ENCODE measurements around the gene SLC25A23.
"Not testable (repeated sequence)": the region's sequence is repeated elsewhere in the genome, so short reads cannot be mapped to it uniquely, and the experiment has no call there.

The SLC25A23 gene

DNA sequence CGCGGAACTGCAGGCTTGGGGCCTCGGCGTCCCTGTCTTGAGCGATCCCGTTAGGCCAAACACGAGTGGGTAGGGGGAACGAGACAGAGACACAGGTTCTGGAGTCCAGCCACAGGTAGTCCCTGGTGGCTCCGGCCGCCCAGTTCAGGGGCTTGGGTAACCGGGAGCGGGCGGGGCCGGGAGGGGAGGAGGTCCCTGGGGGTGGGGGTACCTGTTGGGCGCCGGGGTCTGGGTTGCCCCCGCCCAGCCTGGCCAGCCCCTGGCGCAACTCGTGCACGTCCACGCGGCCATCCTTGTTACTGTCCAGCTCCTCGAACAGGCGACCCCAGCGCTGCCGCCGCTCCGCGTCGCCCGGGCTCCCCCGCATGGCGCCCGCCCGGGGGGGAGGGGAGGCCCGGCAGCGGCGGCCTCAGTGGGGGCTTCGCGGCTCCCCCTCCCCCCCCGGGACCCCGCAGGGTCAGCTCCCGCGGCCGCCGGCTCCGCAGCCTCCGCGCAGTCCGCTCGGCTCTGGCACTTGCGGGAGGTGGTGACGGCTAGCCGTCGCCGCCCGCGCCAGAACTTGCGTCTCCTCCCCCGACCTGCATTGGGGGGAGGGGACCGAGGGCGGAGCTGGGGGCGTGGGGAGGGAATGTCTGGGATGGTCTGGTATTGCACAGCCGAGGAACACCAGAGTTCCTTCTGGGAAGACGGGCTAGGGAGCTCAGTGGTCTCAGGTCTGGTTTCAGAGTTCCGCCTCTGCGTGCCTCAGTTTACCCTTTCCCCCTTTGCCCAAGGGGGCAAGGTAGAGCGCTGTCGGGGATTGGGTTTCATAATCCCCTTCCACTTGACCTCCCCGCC is at the start of gene SLC25A23:
SLC25A23 (minus strand) TSS at position 531 of the 837 bp plus-strand sequence; CDS start at position 367, 164 bp downstream.
- H3K27ac ChIP-seq, result peak within 1 kb of the TSS; percentile 69
- peak within 1 kb of the TSS; percentile 72 for H3K4me3 ChIP-seq (ENCODE audit: low read depth, low read length)
- H3K9me3 ChIP-seq (ENCODE audit: control insufficient read depth, low read length), result no peaks in the 10 kb centered on the region
- peak within 1 kb of the TSS; percentile 89 for H2AFZ ChIP-seq
- TF ChIP-seq, protein P1, sequence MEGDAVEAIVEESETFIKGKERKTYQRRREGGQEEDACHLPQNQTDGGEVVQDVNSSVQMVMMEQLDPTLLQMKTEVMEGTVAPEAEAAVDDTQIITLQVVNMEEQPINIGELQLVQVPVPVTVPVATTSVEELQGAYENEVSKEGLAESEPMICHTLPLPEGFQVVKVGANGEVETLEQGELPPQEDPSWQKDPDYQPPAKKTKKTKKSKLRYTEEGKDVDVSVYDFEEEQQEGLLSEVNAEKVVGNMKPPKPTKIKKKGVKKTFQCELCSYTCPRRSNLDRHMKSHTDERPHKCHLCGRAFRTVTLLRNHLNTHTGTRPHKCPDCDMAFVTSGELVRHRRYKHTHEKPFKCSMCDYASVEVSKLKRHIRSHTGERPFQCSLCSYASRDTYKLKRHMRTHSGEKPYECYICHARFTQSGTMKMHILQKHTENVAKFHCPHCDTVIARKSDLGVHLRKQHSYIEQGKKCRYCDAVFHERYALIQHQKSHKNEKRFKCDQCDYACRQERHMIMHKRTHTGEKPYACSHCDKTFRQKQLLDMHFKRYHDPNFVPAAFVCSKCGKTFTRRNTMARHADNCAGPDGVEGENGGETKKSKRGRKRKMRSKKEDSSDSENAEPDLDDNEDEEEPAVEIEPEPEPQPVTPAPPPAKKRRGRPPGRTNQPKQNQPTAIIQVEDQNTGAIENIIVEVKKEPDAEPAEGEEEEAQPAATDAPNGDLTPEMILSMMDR (IDR thresholded peaks at IDR 0.05), result no peak
- no peak within 1 kb of the TSS for H3K9ac ChIP-seq
- H3K27me3 ChIP-seq (ENCODE audit: control insufficient read depth, insufficient read depth, low read length), result no peaks in the 10 kb centered on the region
- H3K4me1 ChIP-seq, result peaks cover 10% of the 10 kb centered on the region
- peak within 1 kb of the TSS; percentile 93 for H3K4me2 ChIP-seq (ENCODE audit: low read length)
- H3K79me2 ChIP-seq, result no peaks in the 10 kb centered on the region
- no peaks in the 10 kb centered on the region for H3K36me3 ChIP-seq (ENCODE audit: control insufficient read depth, insufficient read depth, low read length)

DNA sequence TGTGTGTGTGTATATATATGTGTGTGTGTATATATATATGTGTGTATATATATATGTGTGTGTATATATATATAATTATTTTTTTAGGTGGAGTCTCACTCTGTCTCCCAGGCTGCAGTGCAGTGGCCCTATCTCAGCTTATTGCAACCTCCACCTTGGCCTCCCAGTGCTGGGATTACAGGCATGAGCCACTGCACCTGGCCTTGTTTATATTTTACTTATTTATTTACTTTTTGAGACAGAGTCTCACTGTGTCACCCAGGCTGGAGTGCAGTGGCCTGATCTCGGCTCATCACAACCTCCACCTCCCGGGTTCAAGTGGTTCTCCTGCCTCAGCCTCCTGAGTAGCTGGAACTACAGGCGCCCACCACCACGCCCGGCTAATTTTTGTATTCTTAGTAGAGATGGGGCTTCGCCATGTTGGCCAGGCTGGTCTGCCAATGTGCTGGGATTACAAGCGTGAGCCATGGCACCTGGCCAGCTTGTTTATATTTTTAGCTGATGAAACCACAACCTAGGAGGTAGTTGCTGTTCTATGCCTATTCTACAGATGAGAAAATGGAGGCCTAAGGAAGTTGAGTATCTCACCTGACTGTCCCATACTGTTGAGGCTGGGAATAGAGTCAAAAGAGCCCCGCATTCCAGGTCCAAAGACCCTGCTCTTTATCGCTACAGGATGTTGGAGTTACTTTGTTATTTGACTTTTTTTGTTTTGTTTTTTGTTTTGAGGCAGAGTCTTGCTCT is 48.6 kb upstream of the SLC25A23 start:
- not testable (repeated sequence) for H3K9ac ChIP-seq; H3K4me1 ChIP-seq; H2AFZ ChIP-seq; H3K4me2 ChIP-seq (ENCODE audit: low read length); H3K79me2 ChIP-seq; H3K27me3 ChIP-seq (ENCODE audit: control insufficient read depth, insufficient read depth, low read length); H3K4me3 ChIP-seq (ENCODE audit: low read depth, low read length); H3K9me3 ChIP-seq (ENCODE audit: control insufficient read depth, low read length); H3K36me3 ChIP-seq (ENCODE audit: control insufficient read depth, insufficient read depth, low read length); H3K27ac ChIP-seq

GRCh38 chr19:6503407-6504201 is 44.0 kb upstream of the SLC25A23 start:
- no peak overlapping the region for H2AFZ ChIP-seq
- H3K9ac ChIP-seq, result no peak overlapping the region
- no peak overlapping the region for H3K27ac ChIP-seq
- TF ChIP-seq, protein P1 (IDR thresholded peaks at IDR 0.05), result no peak
- H3K36me3 ChIP-seq (ENCODE audit: control insufficient read depth, insufficient read depth, low read length), result no peaks in the 10 kb centered on the region
- H3K27me3 ChIP-seq (ENCODE audit: control insufficient read depth, insufficient read depth, low read length), result no peaks in the 10 kb centered on the region
- no peak overlapping the region for H3K4me2 ChIP-seq (ENCODE audit: low read length)
- H3K4me1 ChIP-seq, result no peaks in the 10 kb centered on the region
- H3K4me3 ChIP-seq (ENCODE audit: low read depth, low read length), result no peak overlapping the region
- H3K79me2 ChIP-seq, result no peaks in the 10 kb centered on the region
- no peaks in the 10 kb centered on the region for H3K9me3 ChIP-seq (ENCODE audit: control insufficient read depth, low read length)

DNA sequence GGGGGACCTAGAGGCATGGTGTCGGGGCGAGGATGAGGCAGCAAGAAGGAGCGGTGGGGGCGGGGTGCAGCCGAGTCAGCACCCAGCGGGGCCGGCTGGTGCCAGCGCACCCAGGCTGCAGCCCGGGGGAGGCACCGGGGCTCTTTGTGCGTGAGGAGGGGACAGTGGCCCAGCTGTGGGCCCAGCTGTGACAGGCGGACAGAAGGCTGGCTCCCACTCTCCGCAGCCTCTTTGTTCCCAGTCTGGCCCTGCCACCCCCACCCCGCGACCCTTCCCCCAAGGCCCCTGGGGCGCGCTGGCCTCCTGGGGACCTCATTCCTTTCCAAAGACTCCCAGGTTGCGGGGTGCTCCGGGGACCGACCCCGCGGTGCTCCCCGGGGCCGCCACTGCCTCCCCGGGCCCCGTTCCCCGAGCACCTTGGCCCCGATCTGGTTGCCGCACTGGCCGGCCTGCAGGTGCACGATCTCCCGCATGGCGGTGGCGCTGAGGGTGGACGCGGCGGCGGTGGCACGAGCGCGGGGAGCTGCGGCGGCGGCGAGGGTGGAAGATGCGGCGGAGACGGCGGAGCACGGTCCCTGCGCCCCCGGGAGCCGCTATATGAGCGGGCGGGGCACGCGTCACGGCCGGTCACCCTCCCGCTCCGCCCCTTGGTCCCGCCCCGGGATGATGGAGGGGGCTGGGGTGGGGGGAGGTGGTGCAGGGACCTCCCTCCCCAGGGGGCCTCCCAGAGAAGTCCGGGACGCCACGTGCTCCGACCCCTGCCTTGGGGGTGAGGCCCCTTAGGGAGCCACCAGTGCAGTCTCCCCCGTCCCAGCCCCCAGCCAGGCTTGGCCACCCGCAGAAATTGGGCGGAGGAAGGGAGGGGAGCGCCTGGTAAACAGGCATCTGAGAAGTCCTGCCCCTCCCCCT is 42.4 kb upstream of the SLC25A23 start, which contains the start of gene TUBB4A:
TUBB4A (minus strand) TSS at position 570 of the 909 bp plus-strand sequence; CDS start at position 473, 97 bp downstream.
- H3K79me2 ChIP-seq, result no peaks in the 10 kb centered on the region

More for the DNA sequence above, 42.4 kb upstream of the SLC25A23 start, which contains the start of gene TUBB4A:
- H3K4me1 ChIP-seq, result no peaks in the 10 kb centered on the region
- H3K9ac ChIP-seq, result no peak within 1 kb of the TSS
- TF ChIP-seq, protein P1 (IDR thresholded peaks at IDR 0.05), result no peak
- no peaks in the 10 kb centered on the region for H3K27me3 ChIP-seq (ENCODE audit: control insufficient read depth, insufficient read depth, low read length)
- peak within 1 kb of the TSS; percentile 40 for H3K4me3 ChIP-seq (ENCODE audit: low read depth, low read length)
- no peak within 1 kb of the TSS for H3K27ac ChIP-seq
- peak within 1 kb of the TSS; percentile 76 for H2AFZ ChIP-seq
- H3K4me2 ChIP-seq (ENCODE audit: low read length), result peak within 1 kb of the TSS; percentile 83
- no peaks in the 10 kb centered on the region for H3K36me3 ChIP-seq (ENCODE audit: control insufficient read depth, insufficient read depth, low read length)
- no peaks in the 10 kb centered on the region for H3K9me3 ChIP-seq (ENCODE audit: control insufficient read depth, low read length)

All from parathyroid adenoma (tissue), 2 donors.